H9 (cell line): ENCODE results near the gene ALCAM. TPM values are rescaled to one million over a fixed set of nuclear protein-coding genes. Genes with fewer than 3 reads are reported as not detected.

ENCODE experiments used
- DNase-seq: peaks from one replicate; pipeline ENCODE4 v3.0.0-alpha.2; 2017
- H2AFZ ChIP-seq: one replicate; pipeline ENCODE4 v1.6.1; 2013; ENCODE audit warnings: mild to moderate bottlenecking, low read length, control low read depth, moderate library complexity
- H2AK5ac ChIP-seq: 2 replicates; pipeline ENCODE4 v1.6.1; 2013; ENCODE audit warnings: low read length, control low read depth, mixed read lengths; ENCODE audit not compliant: insufficient read length
- H2BK120ac ChIP-seq: one replicate; pipeline ENCODE4 v1.6.1; 2013; ENCODE audit warnings: low read depth, mild to moderate bottlenecking, low read length, control low read depth, inconsistent platforms; ENCODE audit not compliant: poor library complexity, severe bottlenecking
- H2BK12ac ChIP-seq: 2 replicates; pipeline ENCODE4 v1.6.1; 2013; ENCODE audit warnings: low read length, control low read depth, mixed read lengths, low read depth; ENCODE audit not compliant: insufficient read length
- H2BK15ac ChIP-seq: 2 replicates; pipeline ENCODE4 v1.6.1; 2013; ENCODE audit warnings: low read depth, low read length, control low read depth
- H2BK20ac ChIP-seq: one replicate; pipeline ENCODE4 v1.6.1; 2013; ENCODE audit warnings: low read depth, mild to moderate bottlenecking, low read length, control low read depth, inconsistent platforms; ENCODE audit not compliant: poor library complexity, severe bottlenecking
- H2BK5ac ChIP-seq: 2 replicates; pipeline ENCODE4 v1.6.1; 2013; ENCODE audit warnings: low read length, control low read depth, mixed read lengths; ENCODE audit not compliant: insufficient read length
- H3K14ac ChIP-seq: 2 replicates; pipeline ENCODE4 v1.6.1; 2013; ENCODE audit warnings: low read length, control low read depth; ENCODE audit not compliant: insufficient read depth
- H3K18ac ChIP-seq: 2 replicates; pipeline ENCODE4 v1.6.1; 2013; ENCODE audit warnings: low read depth, mild to moderate bottlenecking, mixed read lengths, low read length, control low read depth; ENCODE audit not compliant: insufficient read length
- H3K23ac ChIP-seq: 2 replicates; pipeline ENCODE4 v1.6.1; 2013; ENCODE audit warnings: low read length, control low read depth, mixed read lengths, low read depth; ENCODE audit not compliant: insufficient read length
- H3K23me2 ChIP-seq: 2 replicates; pipeline ENCODE4 v1.6.1; 2013; ENCODE audit warnings: low read depth, mild to moderate bottlenecking, mixed read lengths, low read length, control low read depth; ENCODE audit not compliant: insufficient read length, poor library complexity, severe bottlenecking
- H3K27ac ChIP-seq: 2 replicates; pipeline ENCODE4 v1.5.1; 2013; ENCODE audit warnings: low read length, control low read depth, mixed read lengths, low read depth; ENCODE audit not compliant: insufficient read length
- H3K27me3 ChIP-seq: 2 replicates; pipeline ENCODE4 v1.6.1; 2013; ENCODE audit warnings: low read length, control low read depth, inconsistent platforms; ENCODE audit not compliant: insufficient read depth
- H3K4ac ChIP-seq: 2 replicates; pipeline ENCODE4 v1.6.1; 2013; ENCODE audit warnings: low read depth, mild to moderate bottlenecking, control low read depth, inconsistent platforms, low read length, moderate library complexity
- H3K4me1 ChIP-seq: 2 replicates; pipeline ENCODE4 v1.6.1; 2013; ENCODE audit warnings: low read length, control low read depth, inconsistent platforms; ENCODE audit not compliant: insufficient read depth
- H3K4me2 ChIP-seq: 2 replicates; pipeline ENCODE4 v1.6.1; 2013; ENCODE audit warnings: low read length, control low read depth, mixed read lengths; ENCODE audit not compliant: insufficient read length, insufficient read depth
- H3K56ac ChIP-seq: 2 replicates; pipeline ENCODE4 v1.6.1; 2013; ENCODE audit warnings: low read depth, mild to moderate bottlenecking, mixed read lengths, low read length, control low read depth; ENCODE audit not compliant: insufficient read length
- H3K79me1 ChIP-seq: 2 replicates; pipeline ENCODE4 v1.6.1; 2013; ENCODE audit warnings: low read depth, mild to moderate bottlenecking, moderate library complexity, low read length, control low read depth, inconsistent platforms; ENCODE audit not compliant: insufficient read depth, poor library complexity, severe bottlenecking
- H3K79me2 ChIP-seq: 2 replicates; pipeline ENCODE4 v1.6.1; 2013; ENCODE audit warnings: low read length, control low read depth, inconsistent platforms; ENCODE audit not compliant: insufficient read depth
- H3K9ac ChIP-seq: 2 replicates; pipeline ENCODE4 v1.6.1; 2013; ENCODE audit warnings: low read length, control low read depth, mixed read lengths; ENCODE audit not compliant: insufficient read length; ENCODE audit errors: extremely low read depth
- H3K9me3 ChIP-seq: one replicate; pipeline ENCODE4 v1.6.1; 2013; ENCODE audit warnings: low read depth, low read length, inconsistent platforms; ENCODE audit not compliant: control insufficient read depth
- H3T11ph ChIP-seq: one replicate; pipeline ENCODE4 v1.6.1; 2013; ENCODE audit warnings: mild to moderate bottlenecking, low read length, control low read depth, inconsistent platforms
- H4K20me1 ChIP-seq: one replicate; pipeline ENCODE4 v1.6.1; 2013; ENCODE audit not compliant: control insufficient read depth, insufficient read length, insufficient read depth
- H4K5ac ChIP-seq: 2 replicates; pipeline ENCODE4 v1.6.1; 2013; ENCODE audit warnings: low read depth, mild to moderate bottlenecking, mixed read lengths, low read length, control low read depth; ENCODE audit not compliant: insufficient read length
- H4K8ac ChIP-seq: replicated peaks from 2 replicates; pipeline ENCODE4 v1.6.1; 2013; ENCODE audit warnings: low read length, control low read depth, mixed read lengths, low read depth; ENCODE audit not compliant: insufficient read length
- H4K91ac ChIP-seq: 2 replicates; pipeline ENCODE4 v1.6.1; 2013; ENCODE audit warnings: low read depth, mild to moderate bottlenecking, moderate library complexity, mixed read lengths, low read length, control low read depth; ENCODE audit not compliant: insufficient read length
- H3K27ac Mint-ChIP-seq, 3 experiments: 2 replicates in 2 of 3; 3 replicates in 1 of 3; pipeline ENCODE4 v1.8.0; 2020 to 2021; ENCODE audit warnings: mixed read lengths in 3 of 3, mild to moderate bottlenecking in 1 of 3, moderate library complexity in 1 of 3
- H3K27me3 Mint-ChIP-seq: 2 replicates; pipeline ENCODE4 v1.8.0; 2021; ENCODE audit warnings: low read depth, mild to moderate bottlenecking, moderate library complexity, mixed read lengths
- H3K36me3 Mint-ChIP-seq, 3 experiments: 2 replicates in 2 of 3; 3 replicates in 1 of 3; pipeline ENCODE4 v1.8.0; 2020 to 2021; ENCODE audit warnings: low read depth in 3 of 3, mixed read lengths in 3 of 3; ENCODE audit not compliant: insufficient read depth in 1 of 3
- H3K4me1 Mint-ChIP-seq, 2 experiments: 2 replicates each; pipeline ENCODE4 v1.8.0; 2020; ENCODE audit warnings: mixed read lengths in 2 of 2
- H3K4me3 Mint-ChIP-seq, 2 experiments: 2 replicates in 1 of 2; 3 replicates in 1 of 2; pipeline ENCODE4 v1.8.0; 2020 to 2021; ENCODE audit warnings: mild to moderate bottlenecking in 2 of 2, mixed read lengths in 2 of 2, moderate library complexity in 1 of 2
- H3K9me3 Mint-ChIP-seq, 2 experiments: 2 replicates in 1 of 2; 3 replicates in 1 of 2; pipeline ENCODE4 v1.8.0; 2020; ENCODE audit warnings: mild to moderate bottlenecking in 2 of 2, mixed read lengths in 2 of 2, moderate library complexity in 1 of 2
- CTCF ChIP-seq: fragments of 200-600 bp; sonication (generic); conservative IDR thresholded peaks from 3 replicates; pipeline ENCODE4 v1.8.0; 2021; ENCODE audit warnings: antibody characterized with exemption, mild to moderate bottlenecking
- WGBS: extraction: QIAGEN DNeasy Blood & Tissue Kit; methylation state at CpG from one replicate; pipeline ENCODE4 v1.1.7; 2013; ENCODE audit warnings: missing lambda C conversion rate, low lambda C conversion rate, mixed read lengths; ENCODE audit not compliant: insufficient read length; ENCODE audit errors: extremely low coverage; 5-methylcytosine and 5-hydroxymethylcytosine counted together
- total RNA-seq: library from RNA; stranded (reverse); gene quantifications from 2 replicates; pipeline ENCODE4 v1.2.1, GENCODE V29; 2021

The ALCAM gene
- total RNA-seq, 1 experiment from 2014 or later, result 43.7 TPM

GRCh38 chr3:105367063-105367405 is 325 bp downstream of the ALCAM start:
- Histone ChIP-seq H4K5ac (no peak overlapping the region), H3K23me2 (peaks cover 40% of the 10 kb centered on the region), H3K56ac (no peak overlapping the region), H3K27ac (no peak overlapping the region), H4K20me1 (no peaks in the 10 kb centered on the region), H3K9me3 (no peaks in the 10 kb centered on the region), H3K9ac (peak overlapping the region; percentile 16), H2AK5ac (no peak overlapping the region), H2BK12ac (no peak overlapping the region), H3K14ac (no peak overlapping the region), H3K27me3 (no peaks in the 10 kb centered on the region), H4K8ac (no peak overlapping the region), H4K91ac (no peak overlapping the region), H3K18ac (peak overlapping the region; percentile 9), H3K23ac (no peak overlapping the region), H2BK120ac (no peak overlapping the region), H2BK20ac (no peak overlapping the region), H2BK5ac (no peak overlapping the region), H2AFZ (no peak overlapping the region), H3K79me1 (no peaks in the 10 kb centered on the region), H3T11ph (no peak overlapping the region), H3K4me1 (no peaks in the 10 kb centered on the region), H3K4me2 (peak overlapping the region; percentile 86), H2BK15ac (no peak overlapping the region), H3K79me2 (no peaks in the 10 kb centered on the region), H3K4ac (no peak overlapping the region)
- Mint-ChIP-seq H3K27ac (peak overlapping the region; percentile 18 to 94 (median 66); a peak in 5 of 7 replicates), H3K36me3 (peaks cover 0 to 2% (median 0%) of the 10 kb centered on the region in 3 experiments; a peak in 2 of 7 replicates), H3K4me3 (peak overlapping the region; percentile 78 to 92), H3K27me3 (peaks cover 13% of the 10 kb centered on the region), H3K4me1 (peaks cover 35 to 37% of the 10 kb centered on the region in 2 experiments), H3K9me3 (no peaks in the 10 kb centered on the region; a peak in 3 of 5 replicates)
- WGBS, result no CpG with 5 or more reads among the region's 29 CpGs
- DNase-seq, result peak; percentile 35
- no peak for TF ChIP-seq CTCF
